GM18873 (cell line): ENCODE data around the gene PLXDC1.

Source experiments
- ATAC-seq: cut with Tn5 transposase; IDR thresholded peaks from one replicate; pipeline ENCODE4 v1.9.1; 2021; ENCODE audit warnings: mild to moderate bottlenecking, moderate library complexity, moderate number of reproducible peaks; ENCODE audit not compliant: unreplicated experiment, low FRiP score

PLXDC1 gene

GRCh38 chr17:39099663-39100286 lies 51.7 kb downstream of the PLXDC1 start:
- ATAC-seq, result no peak

GRCh38 chr17:39098588-39098987 lies 52.8 kb downstream of the PLXDC1 start:
- ATAC-seq, result no peak

GRCh38 chr17:39097537-39097936 lies 53.9 kb downstream of the PLXDC1 start:
- no peak for ATAC-seq

GRCh38 chr17:39097150-39097519 lies 54.3 kb downstream of the PLXDC1 start:
- ATAC-seq, result no peak

GRCh38 chr17:39096508-39097149 lies 54.8 kb downstream of the PLXDC1 start:
- no peak for ATAC-seq

- ATAC-seq, result no peak
These were observed 56.1 kb downstream of the PLXDC1 start for GRCh38 chr17:39095309-39095686.

- no peak for ATAC-seq
These were observed 56.7 kb downstream of the PLXDC1 start for GRCh38 chr17:39094607-39095308.

- no peak for ATAC-seq
These were observed 58.7 kb downstream of the PLXDC1 start for GRCh38 chr17:39092692-39093230.

GRCh38 chr17:39090908-39091665 lies 60.4 kb downstream of the PLXDC1 start:
- no peak for ATAC-seq

GRCh38 chr17:39090400-39090799 lies 61.0 kb downstream of the PLXDC1 start:
- ATAC-seq, result no peak

- no peak for ATAC-seq
These were observed 66.9 kb downstream of the PLXDC1 start for GRCh38 chr17:39084558-39084957.

GRCh38 chr17:39083270-39083669 lies 68.2 kb downstream of the PLXDC1 start:
- ATAC-seq, result no peak

- ATAC-seq, result no peak
These were observed 69.0 kb downstream of the PLXDC1 start for GRCh38 chr17:39082482-39082881.

GRCh38 chr17:39081851-39082250 lies 69.6 kb downstream of the PLXDC1 start:
- no peak for ATAC-seq

GRCh38 chr17:39080421-39081078 lies 70.9 kb downstream of the PLXDC1 start:
- no peak for ATAC-seq

GRCh38 chr17:39079836-39080235 lies 71.6 kb downstream of the PLXDC1 start:
- ATAC-seq, result no peak

GRCh38 chr17:39077866-39078265 lies 73.6 kb downstream of the PLXDC1 start:
- ATAC-seq, result no peak

GRCh38 chr17:39077252-39077651 lies 74.2 kb downstream of the PLXDC1 start:
- no peak for ATAC-seq

GRCh38 chr17:39074676-39075075 lies 76.8 kb downstream of the PLXDC1 start:
- ATAC-seq, result no peak

- no peak for ATAC-seq
These were observed 77.5 kb downstream of the PLXDC1 start for GRCh38 chr17:39073916-39074315.
